ENCODE measurements around the gene DMBX1.

The DMBX1 gene

GRCh38 chr1:46467183-46467504 lies 22.5 kb upstream of the DMBX1 start:
- TF ChIP-seq, protein P1, sequence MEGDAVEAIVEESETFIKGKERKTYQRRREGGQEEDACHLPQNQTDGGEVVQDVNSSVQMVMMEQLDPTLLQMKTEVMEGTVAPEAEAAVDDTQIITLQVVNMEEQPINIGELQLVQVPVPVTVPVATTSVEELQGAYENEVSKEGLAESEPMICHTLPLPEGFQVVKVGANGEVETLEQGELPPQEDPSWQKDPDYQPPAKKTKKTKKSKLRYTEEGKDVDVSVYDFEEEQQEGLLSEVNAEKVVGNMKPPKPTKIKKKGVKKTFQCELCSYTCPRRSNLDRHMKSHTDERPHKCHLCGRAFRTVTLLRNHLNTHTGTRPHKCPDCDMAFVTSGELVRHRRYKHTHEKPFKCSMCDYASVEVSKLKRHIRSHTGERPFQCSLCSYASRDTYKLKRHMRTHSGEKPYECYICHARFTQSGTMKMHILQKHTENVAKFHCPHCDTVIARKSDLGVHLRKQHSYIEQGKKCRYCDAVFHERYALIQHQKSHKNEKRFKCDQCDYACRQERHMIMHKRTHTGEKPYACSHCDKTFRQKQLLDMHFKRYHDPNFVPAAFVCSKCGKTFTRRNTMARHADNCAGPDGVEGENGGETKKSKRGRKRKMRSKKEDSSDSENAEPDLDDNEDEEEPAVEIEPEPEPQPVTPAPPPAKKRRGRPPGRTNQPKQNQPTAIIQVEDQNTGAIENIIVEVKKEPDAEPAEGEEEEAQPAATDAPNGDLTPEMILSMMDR (IDR thresholded peaks at IDR 0.05; ENCODE audit: low read length, missing control alignments) = no peak
- DNase-seq (ENCODE audit: low read depth) = no peak
- H3K4me3 ChIP-seq (replicated peaks; ENCODE audit: low read depth, low read length) = no peak overlapping the region

DNA sequence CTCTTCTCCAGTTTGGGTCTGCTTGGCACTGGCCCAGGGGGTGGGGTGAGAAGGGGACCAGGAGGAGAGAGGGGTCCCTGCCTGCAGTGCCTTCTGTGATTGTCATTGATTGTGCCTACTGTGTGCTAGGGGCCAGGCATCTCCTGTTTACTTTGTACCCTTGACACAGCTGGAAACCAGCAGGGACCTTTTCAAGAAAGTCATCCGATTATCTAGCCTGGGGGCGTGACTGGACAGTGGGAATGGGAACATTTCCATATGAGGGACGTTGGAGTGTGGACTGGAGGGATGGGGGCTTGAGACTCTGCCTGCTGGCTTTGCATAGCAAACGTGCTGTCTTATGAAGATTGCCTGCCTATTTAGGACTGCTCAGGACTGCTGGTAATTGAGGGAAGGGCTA lies 19.8 kb upstream of the DMBX1 start:
- TF ChIP-seq, protein P1 (IDR thresholded peaks at IDR 0.05; ENCODE audit: low read length, missing control alignments) = no peak
- no peak for DNase-seq (ENCODE audit: low read depth)
- H3K4me3 ChIP-seq (replicated peaks; ENCODE audit: low read depth, low read length) = no peak overlapping the region

GRCh38 chr1:46471848-46472492 lies 17.7 kb upstream of the DMBX1 start:
- DNase-seq (ENCODE audit: low read depth) = no peak

DNA sequence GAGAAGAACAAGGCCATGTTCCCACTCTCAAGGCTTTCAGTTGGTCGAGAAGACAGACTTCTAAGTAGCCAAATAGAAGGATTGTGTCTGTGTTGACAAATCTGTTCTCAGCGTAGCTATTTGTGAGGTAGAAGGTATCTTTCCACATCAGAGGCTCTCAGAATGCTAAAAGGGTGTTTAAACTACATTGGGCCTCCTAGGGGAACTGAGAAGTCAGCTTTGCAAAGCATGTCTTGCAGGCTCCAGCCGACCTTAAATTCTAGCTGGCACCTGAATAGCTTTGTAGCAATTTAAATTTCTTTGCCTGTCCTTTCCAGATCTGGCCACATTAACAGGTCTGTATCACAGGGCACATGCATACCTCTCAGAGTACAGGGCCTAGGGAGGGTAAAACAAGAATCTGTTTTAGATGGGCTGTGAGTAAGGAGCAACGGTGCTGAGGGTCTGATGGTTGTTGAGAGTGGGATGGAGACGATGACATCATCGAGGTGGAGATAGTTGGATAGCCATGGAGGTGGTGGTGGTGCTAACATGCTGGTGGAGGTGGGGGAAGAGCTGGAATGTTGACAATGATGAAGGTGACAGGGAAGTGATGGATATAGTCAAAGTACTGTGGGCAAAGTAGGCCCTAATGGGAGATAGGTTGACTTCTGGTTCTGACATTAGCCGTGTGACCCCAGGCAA lies 17.0 kb upstream of the DMBX1 start:
- DNase-seq (ENCODE audit: low read depth) = no peak
- TF ChIP-seq, protein P1 (IDR thresholded peaks at IDR 0.05; ENCODE audit: low read length, missing control alignments) = no peak

More at GRCh38 chr1:46471848-46472492, 17.7 kb upstream of the DMBX1 start:
- H3K4me3 ChIP-seq (replicated peaks; ENCODE audit: low read depth, low read length) = no peak overlapping the region
- TF ChIP-seq, protein P1 (IDR thresholded peaks at IDR 0.05; ENCODE audit: low read length, missing control alignments) = no peak

GRCh38 chr1:46473991-46474390 lies 15.6 kb upstream of the DMBX1 start:
- TF ChIP-seq, protein P1 (IDR thresholded peaks at IDR 0.05; ENCODE audit: low read length, missing control alignments) = no peak
- no peak for DNase-seq (ENCODE audit: low read depth)
- H3K4me3 ChIP-seq (replicated peaks; ENCODE audit: low read depth, low read length) = no peak overlapping the region

More for the DNA sequence above, 17.0 kb upstream of the DMBX1 start:
- H3K4me3 ChIP-seq (replicated peaks; ENCODE audit: low read depth, low read length) = no peak overlapping the region

GRCh38 chr1:46474570-46474969 lies 15.1 kb upstream of the DMBX1 start:
- TF ChIP-seq, protein P1 (IDR thresholded peaks at IDR 0.05; ENCODE audit: low read length, missing control alignments) = no peak
- DNase-seq (ENCODE audit: low read depth) = no peak
- no peak overlapping the region for H3K4me3 ChIP-seq (replicated peaks; ENCODE audit: low read depth, low read length)

- H3K4me3 ChIP-seq (replicated peaks; ENCODE audit: low read depth, low read length) = no peak overlapping the region
- DNase-seq (ENCODE audit: low read depth) = no peak
Measured at GRCh38 chr1:46476673-46477072, 13.0 kb upstream of the DMBX1 start.

More at GRCh38 chr1:46476673-46477072, 13.0 kb upstream of the DMBX1 start:
- TF ChIP-seq, protein P1 (IDR thresholded peaks at IDR 0.05; ENCODE audit: low read length, missing control alignments) = no peak

All from fibroblast of pulmonary artery (primary cell).